ENCODE data around the gene ASTL.

DNA sequence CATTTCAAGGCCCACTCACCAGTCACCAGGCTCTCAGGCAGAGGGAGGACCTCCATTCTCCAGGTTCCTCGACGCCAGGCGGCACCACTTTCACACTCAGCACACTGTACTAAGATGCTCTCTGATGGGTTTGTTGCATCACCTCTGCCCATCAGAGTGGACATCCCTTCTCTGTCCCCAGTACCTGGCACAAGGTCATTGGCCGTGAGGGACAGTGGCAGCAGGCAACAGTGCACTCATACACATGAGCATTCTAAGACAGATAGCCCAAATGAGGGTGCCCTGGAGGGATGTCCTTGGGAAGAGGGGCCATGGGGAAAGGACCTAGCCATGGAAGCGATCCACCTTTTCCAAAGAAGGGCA, 18.9 kb downstream of the ASTL start:
- no peak for TF ChIP-seq POLR2AphosphoS5 (IDR thresholded peaks at IDR 0.05)
- TF ChIP-seq, protein P1, sequence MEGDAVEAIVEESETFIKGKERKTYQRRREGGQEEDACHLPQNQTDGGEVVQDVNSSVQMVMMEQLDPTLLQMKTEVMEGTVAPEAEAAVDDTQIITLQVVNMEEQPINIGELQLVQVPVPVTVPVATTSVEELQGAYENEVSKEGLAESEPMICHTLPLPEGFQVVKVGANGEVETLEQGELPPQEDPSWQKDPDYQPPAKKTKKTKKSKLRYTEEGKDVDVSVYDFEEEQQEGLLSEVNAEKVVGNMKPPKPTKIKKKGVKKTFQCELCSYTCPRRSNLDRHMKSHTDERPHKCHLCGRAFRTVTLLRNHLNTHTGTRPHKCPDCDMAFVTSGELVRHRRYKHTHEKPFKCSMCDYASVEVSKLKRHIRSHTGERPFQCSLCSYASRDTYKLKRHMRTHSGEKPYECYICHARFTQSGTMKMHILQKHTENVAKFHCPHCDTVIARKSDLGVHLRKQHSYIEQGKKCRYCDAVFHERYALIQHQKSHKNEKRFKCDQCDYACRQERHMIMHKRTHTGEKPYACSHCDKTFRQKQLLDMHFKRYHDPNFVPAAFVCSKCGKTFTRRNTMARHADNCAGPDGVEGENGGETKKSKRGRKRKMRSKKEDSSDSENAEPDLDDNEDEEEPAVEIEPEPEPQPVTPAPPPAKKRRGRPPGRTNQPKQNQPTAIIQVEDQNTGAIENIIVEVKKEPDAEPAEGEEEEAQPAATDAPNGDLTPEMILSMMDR (IDR thresholded peaks at IDR 0.05), result no peak
- TF ChIP-seq POLR2A (IDR thresholded peaks at IDR 0.05), result no peak
